Measurements from ENCODE around the gene TLCD1. TPM values are rescaled to one million over a fixed set of nuclear protein-coding genes. Genes with fewer than 3 reads are reported as not detected.
A peak's percentile ranks its signal among the peaks of the same experiment; 100 is the strongest.
"Not testable (repeated sequence)": the region's sequence is repeated elsewhere in the genome, so short reads cannot be mapped to it uniquely, and the experiment has no call there.

Gene TLCD1
- total RNA-seq, 4 donors from 2014 or later, result 3.3 to 9.1 (median 5.8) TPM

GRCh38 chr17:28740406-28741357 lies 14.6 kb upstream of the TLCD1 start:
- DNase-seq, result no peak
- TF ChIP-seq CTCF (IDR thresholded peaks at IDR 0.05) (no peak), POLR2A (IDR thresholded peaks at IDR 0.05) (no peak)
- peak overlapping the region in 2 of 4 donors; percentile 99 for H3K27ac ChIP-seq
- H3K9me3 ChIP-seq, result no peaks in the 10 kb centered on the region
- no peaks in the 10 kb centered on the region for H3K36me3 ChIP-seq
- H3K27me3 ChIP-seq, result no peaks in the 10 kb centered on the region
- H3K4me3 ChIP-seq, result no peak overlapping the region
- H3K4me1 ChIP-seq, result peaks cover 0 to 33% (median 21%) of the 10 kb centered on the region in 4 donors

- Histone ChIP-seq H3K27me3 (no peaks in the 10 kb centered on the region), H3K4me3 (no peak overlapping the region), H3K9me3 (no peaks in the 10 kb centered on the region), H3K36me3 (no peaks in the 10 kb centered on the region), H3K4me1 (peaks cover 0 to 23% (median 16%) of the 10 kb centered on the region in 4 donors), H3K27ac (peak overlapping the region in 2 of 4 donors; percentile 52 to 83)
- TF ChIP-seq CTCF (IDR thresholded peaks at IDR 0.05), result no peak
- TF ChIP-seq POLR2A (IDR thresholded peaks at IDR 0.05), result no peak
- DNase-seq, result peak in 2 of 3 donors; percentile 83 to 86
Measured at GRCh38 chr17:28738680-28739384, 12.8 kb upstream of the TLCD1 start.

GRCh38 chr17:28737770-28738679 lies 12.0 kb upstream of the TLCD1 start:
- no peaks in the 10 kb centered on the region for H3K36me3 ChIP-seq
- no peaks in the 10 kb centered on the region for H3K9me3 ChIP-seq
- peak overlapping the region in 1 of 4 donors; percentile 10 for H3K4me3 ChIP-seq
- peaks cover 0 to 23% (median 14%) of the 10 kb centered on the region in 4 donors for H3K4me1 ChIP-seq
- peak overlapping the region in 2 of 4 donors; percentile 52 to 83 for H3K27ac ChIP-seq
- peak in 2 of 3 donors; percentile 88 to 89 for DNase-seq
- H3K27me3 ChIP-seq, result no peaks in the 10 kb centered on the region
- TF ChIP-seq CTCF (IDR thresholded peaks at IDR 0.05) (no peak), POLR2A (IDR thresholded peaks at IDR 0.05) (no peak)

GRCh38 chr17:28737316-28737715 lies 11.3 kb upstream of the TLCD1 start:
- Histone ChIP-seq H3K27me3 (no peaks in the 10 kb centered on the region), H3K36me3 (no peaks in the 10 kb centered on the region), H3K9me3 (no peaks in the 10 kb centered on the region), H3K4me3 (peak overlapping the region in 1 of 4 donors; percentile 10), H3K27ac (peak overlapping the region in 1 of 4 donors; percentile 83), H3K4me1 (peaks cover 0 to 23% (median 9%) of the 10 kb centered on the region in 4 donors)
- DNase-seq, result no peak
- no peak for TF ChIP-seq POLR2A (IDR thresholded peaks at IDR 0.05)

- H3K4me1 ChIP-seq, result peaks cover 0 to 20% (median 5%) of the 10 kb centered on the region in 4 donors
- not testable (repeated sequence) for H3K27ac ChIP-seq, H3K36me3 ChIP-seq, H3K4me3 ChIP-seq, H3K9me3 ChIP-seq, H3K27me3 ChIP-seq, DNase-seq
Measured at GRCh38 chr17:28735913-28736769, 10.1 kb upstream of the TLCD1 start.
